Measurements from ENCODE around the gene SLC7A11.
"Not testable (repeated sequence)": the region's sequence is repeated elsewhere in the genome, so short reads cannot be mapped to it uniquely, and the experiment has no call there.

The SLC7A11 gene

DNA sequence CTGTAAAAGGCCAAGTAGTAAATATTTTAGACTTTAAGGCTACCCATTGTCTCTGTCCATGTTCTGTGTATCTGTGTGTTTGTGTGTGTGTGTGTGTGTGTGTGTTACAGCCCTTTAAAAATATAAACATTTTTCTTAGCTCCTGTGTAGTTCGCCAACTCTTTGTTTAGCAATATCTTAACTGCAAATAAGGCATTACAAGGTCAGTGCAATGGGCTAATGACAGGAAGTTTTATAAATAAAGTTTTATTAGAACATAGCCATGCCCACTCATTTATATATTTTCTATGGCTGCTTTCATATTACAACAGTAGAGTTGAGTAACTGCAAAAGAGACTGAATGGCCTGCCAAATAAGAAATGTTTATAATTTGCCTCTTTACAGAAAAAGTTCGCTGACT lies 5.9 kb upstream of the SLC7A11 start:
- no peak for DNase-seq
- intact Hi-C loops (cut with DNase I) = no loop called here

DNA sequence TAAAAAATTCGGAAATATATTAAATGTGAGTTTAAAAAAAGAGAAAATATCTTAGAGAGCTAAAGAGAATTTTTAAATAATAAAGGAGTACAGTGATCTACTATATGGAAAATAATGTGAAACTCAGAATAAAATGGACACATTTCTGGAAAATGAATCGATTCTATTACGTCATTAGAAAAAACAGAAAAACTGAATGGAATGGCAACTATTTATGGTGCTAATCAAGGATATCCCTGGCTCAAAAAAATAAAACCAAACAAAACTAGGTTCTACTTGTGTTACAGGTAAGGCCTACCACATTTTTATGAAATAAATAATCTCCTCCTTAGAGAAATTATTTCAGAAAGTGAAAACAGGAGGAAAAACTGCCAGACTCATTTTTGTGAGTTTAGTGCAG lies 5.5 kb upstream of the SLC7A11 start:
- no peak for DNase-seq
- intact Hi-C loops (cut with DNase I) = no loop called here

DNA sequence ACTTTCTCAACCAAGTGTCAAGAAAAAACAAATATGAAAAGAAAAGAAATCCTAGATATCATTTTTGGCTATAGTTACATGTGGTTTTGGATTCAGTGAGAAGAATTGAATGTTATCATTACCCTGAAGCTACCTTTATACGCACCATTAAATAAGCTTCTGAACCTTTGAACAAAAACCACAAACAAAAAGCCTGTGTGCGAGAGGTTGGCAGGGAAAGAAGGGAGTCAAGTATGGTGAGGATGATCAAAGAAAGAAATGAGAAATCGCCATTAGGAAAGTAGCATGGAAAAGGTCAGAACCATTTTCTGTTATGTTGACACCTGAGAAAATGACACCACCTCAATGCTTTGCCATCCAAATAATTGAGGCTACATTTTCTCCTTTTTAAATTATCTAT lies 1.2 kb upstream of the SLC7A11 start:
- intact Hi-C loops (cut with DNase I) = no loop called here
- DNase-seq = no peak

- no peak for DNase-seq
- intact Hi-C loops (cut with DNase I) = no loop called here
Observed at GRCh38 chr4:138242834-138243156, 646 bp upstream of the SLC7A11 start.

GRCh38 chr4:138241281-138242075 lies 671 bp downstream of the SLC7A11 start:
- intact Hi-C loops (cut with DNase I) = no loop called here
- peak in 1 of 42 donors; percentile 23 for DNase-seq

- intact Hi-C loops (cut with DNase I) = no loop called here
- DNase-seq = no peak
Observed at GRCh38 chr4:138239491-138239890, 2.7 kb downstream of the SLC7A11 start.

GRCh38 chr4:138238521-138239292 lies 3.4 kb downstream of the SLC7A11 start:
- no peak for DNase-seq
- intact Hi-C loops (cut with DNase I) = no loop called here

DNA sequence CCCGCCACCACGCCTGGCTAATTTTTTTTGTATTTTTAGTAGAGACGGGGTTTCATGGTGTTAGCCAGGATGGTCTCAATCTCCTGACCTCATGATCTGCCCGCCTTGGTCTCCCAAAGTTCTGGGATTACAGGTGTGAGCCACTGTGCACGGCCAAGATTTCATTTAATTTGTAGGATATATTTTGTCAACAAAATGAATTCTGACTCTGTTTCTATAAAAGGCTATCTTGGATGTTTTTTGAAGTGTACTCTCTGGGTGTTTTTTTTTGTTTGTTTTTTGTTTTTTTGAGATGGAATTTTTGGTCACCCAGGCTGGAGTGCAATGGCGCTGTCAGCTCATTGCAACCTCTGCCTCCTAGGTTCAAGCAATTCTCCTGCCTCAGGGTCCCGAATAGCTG lies 5.0 kb downstream of the SLC7A11 start:
- DNase-seq; intact Hi-C loops (cut with DNase I): not testable (repeated sequence)

DNA sequence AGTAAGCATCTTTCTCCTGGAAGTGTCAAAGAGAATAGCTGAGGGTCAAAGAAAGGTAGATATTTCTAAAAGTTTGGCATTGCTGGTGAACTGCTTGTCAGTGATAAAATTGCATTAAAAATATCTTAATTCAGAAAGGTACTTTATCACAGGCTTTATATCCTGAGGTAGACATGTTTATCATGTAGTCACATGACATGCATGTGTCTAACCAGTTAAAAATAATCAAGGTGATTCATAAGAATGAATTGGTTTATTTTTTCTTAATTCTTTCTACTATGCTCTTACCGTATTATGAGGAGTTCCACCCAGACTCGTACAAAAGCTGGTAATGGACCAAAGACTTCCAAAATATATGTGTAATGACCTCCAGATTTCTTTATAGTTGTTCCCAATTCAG lies 6.1 kb downstream of the SLC7A11 start:
- no peak for DNase-seq
- intact Hi-C loops (cut with DNase I) = no loop called here

DNA sequence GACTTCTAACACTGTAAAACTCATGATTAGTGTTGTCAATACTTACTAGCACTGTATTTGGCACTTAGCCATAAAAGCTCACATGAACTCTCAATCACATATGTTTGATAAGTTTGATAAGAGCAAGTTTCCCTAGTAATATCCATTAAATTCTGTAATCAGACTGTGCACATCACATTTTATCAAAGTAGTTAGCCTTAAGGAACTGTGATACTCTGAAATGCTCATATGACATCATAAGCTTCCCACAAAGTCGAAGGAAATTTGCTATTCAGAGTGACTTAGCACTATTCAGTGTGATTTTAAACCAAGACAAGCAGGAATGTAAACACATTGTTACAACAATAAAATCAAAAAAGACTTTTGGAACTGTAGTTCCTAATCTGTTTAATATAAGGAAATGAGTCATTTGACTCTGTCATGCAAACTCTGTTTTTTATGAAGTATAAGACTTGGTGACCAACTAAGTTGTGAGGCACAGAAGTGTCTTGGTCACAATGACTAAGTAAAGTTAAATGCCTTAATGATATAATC lies 6.7 kb downstream of the SLC7A11 start:
- intact Hi-C loops (cut with DNase I) = no loop called here
- no peak for DNase-seq

DNA sequence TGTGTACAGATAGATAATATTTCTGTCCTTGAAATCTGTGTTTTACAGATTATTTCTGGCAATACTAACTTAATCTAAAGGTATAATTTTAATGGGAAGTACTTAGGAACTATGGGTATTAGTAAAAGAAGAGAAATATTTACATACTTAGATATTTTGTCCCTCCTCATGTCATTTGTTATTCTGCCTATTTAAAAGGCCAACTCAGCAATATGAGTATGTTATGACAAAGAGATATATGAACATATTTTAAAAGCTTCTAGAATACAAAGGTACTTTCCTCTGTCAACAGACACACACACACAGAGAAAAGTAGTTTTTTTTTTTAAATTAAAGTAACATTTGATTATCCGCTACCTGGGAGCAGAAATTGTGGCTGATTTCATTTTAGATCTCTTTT lies 7.9 kb downstream of the SLC7A11 start:
- DNase-seq = no peak
- intact Hi-C loops (cut with DNase I) = no loop called here

- DNase-seq = no peak
- intact Hi-C loops (cut with DNase I) = no loop called here
Observed at GRCh38 chr4:138233313-138234034, 8.7 kb downstream of the SLC7A11 start.

DNA sequence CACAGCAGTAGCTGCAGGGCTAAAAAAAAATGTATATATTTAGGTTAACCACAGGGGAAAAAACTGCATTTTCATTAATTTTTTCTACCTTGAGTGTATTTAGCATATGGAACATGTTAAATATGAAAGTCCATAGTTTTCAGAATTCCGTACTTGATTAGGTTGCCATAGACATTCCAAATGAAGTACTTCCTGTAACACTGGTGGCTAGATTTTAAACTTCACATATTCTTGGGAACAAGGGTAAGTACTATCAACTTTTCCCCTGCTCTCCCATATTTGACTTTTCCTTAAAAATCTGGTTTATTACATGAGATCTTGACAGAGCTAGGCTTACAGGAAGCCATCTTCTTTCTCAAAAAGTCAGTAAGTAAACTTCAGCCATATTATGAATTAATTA lies 9.8 kb downstream of the SLC7A11 start:
- no peak for DNase-seq
- intact Hi-C loops (cut with DNase I) = no loop called here

DNA sequence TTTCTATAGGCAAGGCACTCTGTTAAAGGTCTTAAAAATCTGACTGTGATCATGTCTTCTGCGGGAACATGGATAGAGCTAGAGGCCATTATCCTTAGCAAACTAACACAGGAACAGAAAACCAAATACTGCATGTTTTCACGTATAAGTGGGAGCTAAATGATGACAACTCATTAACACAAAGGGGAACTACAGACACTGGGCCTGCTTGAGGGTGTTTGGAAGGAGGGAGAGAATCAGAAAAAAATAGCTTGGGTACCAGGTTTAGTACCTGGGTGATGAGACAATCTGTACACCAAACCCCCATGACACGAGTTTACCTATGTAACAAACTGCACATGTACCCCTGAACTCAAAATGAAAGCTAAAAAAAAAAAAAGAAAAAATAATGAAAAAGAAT lies 12.1 kb downstream of the SLC7A11 start:
- no peak for DNase-seq
- intact Hi-C loops (cut with DNase I) = no loop called here

DNA sequence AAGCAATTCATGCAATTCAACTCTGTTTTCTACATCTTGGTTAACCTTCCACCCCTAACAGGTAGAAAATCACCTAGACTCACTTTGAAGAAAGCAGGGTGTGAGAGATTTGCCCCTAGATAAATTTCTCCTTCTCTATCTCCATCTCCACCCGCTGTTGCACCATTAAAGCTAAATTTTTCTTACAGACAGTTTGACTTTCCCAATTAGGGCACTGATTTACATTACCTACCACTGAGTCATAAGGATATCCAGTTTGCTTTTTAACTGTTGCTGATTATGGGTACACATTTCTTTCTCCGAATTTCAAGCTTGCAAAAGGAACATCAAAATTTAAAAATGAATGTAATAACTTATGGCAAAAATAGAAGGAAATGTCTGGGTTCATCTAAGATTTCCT lies 13.0 kb downstream of the SLC7A11 start:
- intact Hi-C loops (cut with DNase I) = no loop called here
- DNase-seq = no peak

GRCh38 chr4:138226351-138226750 lies 15.8 kb downstream of the SLC7A11 start:
- intact Hi-C loops (cut with DNase I) = no loop called here

GRCh38 chr4:138225477-138225876 lies 16.7 kb downstream of the SLC7A11 start:
- intact Hi-C loops (cut with DNase I) = no loop called here

More at GRCh38 chr4:138226351-138226750, 15.8 kb downstream of the SLC7A11 start:
- DNase-seq = no peak

DNA sequence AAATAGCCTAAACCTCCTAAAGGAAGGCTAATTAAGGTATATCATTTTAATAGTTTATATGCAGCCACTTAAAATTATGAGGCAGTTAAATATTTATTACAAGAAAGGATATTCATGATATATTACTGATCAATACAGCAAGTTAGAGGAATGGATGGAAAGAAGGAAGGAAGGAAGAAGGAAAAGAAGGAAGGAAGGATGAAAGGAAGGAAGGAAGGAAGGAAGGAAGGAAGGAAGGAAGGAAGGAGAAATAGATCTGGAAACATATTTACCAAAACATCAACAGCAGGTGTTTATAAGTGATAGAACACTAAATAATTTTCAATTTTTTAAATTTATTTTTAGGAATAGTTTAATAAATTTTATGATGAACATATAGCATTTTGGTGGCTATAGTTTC lies 17.5 kb downstream of the SLC7A11 start:
- intact Hi-C loops (cut with DNase I) = no loop called here
- DNase-seq = no peak

More at GRCh38 chr4:138225477-138225876, 16.7 kb downstream of the SLC7A11 start:
- no peak for DNase-seq

DNA sequence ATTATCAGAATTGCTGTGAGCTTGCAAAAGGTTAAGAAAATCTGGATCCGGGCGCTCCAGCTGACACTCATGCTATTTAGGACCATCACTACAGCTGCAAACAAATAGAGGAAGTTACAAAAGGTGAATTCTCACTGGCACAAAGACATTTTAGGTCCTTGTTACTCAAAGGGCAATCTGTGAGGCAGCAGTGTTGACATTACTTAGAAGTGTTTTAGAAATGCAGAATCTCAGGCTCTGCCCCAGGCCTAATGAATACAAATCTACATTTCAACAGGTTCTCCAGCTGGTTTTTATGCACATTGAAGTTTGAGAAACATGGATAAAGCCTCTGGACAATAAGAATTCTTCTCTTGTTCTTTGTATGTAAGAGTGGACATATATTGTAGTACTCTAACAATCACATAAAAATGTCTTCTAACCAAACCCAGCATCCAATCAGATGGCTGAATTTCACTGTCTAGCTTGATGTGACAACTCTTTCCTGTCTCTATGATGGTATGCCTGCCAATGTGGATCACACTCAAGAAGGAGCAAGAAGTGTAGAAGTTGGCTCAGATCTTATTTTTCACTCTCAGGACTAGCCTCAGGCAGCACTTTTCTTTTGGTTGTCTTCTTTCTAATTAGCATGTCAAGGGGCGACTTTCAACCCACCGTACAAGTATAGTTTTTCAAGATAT lies 18.8 kb downstream of the SLC7A11 start:
- intact Hi-C loops (cut with DNase I) = no loop called here
- DNase-seq = no peak
